H1 (cell line): ENCODE measurements around the gene SSTR5. TPM values are rescaled to one million over a fixed set of nuclear protein-coding genes. Genes with fewer than 3 reads are reported as not detected.
A peak's percentile ranks its signal among the peaks of the same experiment; 100 is the strongest.
"Not testable (repeated sequence)": the region's sequence is repeated elsewhere in the genome, so short reads cannot be mapped to it uniquely, and the experiment has no call there.

Experiments
- CTCF ChIA-PET: fragments of 300-600 bp; sonication (Branson Sonifier 250); formaldehyde crosslinking; loops from one replicate; lab custom pipeline; 2021; ENCODE audit not compliant: partially characterized antibody; lab: Charles Lee
- POLR2A ChIA-PET: fragments of 300-600 bp; sonication (Branson Sonifier 250); formaldehyde crosslinking; loops from one replicate; lab custom pipeline; 2021; ENCODE audit warnings: inconsistent platforms; ENCODE audit not compliant: partially characterized antibody; lab: Charles Lee
- DNase-seq, 2 experiments: peaks; one replicate each; pipeline versions ENCODE4 v3.0.0 to v3.0.0-alpha.2; 2010 to 2022; ENCODE audit warnings: low spot score in 2 of 2, low read depth in 1 of 2, mixed read lengths in 1 of 2
- FAIRE-seq: peaks from 2 replicates; lab custom pipeline; 2011; peaks lifted over from hg19 to GRCh38; lab: Jason Lieb, UNC
- H2AFZ ChIP-seq: 2 replicates; pipeline ENCODE4 v1.8.1; 2012; ENCODE audit warnings: low read length, inconsistent platforms
- H2AK5ac ChIP-seq: 2 replicates; pipeline ENCODE4 v1.6.1; 2013; ENCODE audit warnings: low read depth, low read length
- H2BK120ac ChIP-seq: replicated peaks from 2 replicates; pipeline ENCODE3; 2013; ENCODE audit warnings: low read depth, low read length, inconsistent platforms
- H2BK12ac ChIP-seq: 2 replicates; pipeline ENCODE4 v1.6.1; 2013; ENCODE audit warnings: low read depth, low read length
- H2BK15ac ChIP-seq: 2 replicates; pipeline ENCODE4 v1.6.1; 2013; ENCODE audit warnings: low read length
- H2BK20ac ChIP-seq: 2 replicates; pipeline ENCODE4 v1.6.1; 2013; ENCODE audit warnings: low read length
- H2BK5ac ChIP-seq: 2 replicates; pipeline ENCODE4 v1.6.1; 2013; ENCODE audit warnings: low read depth, low read length
- H3K14ac ChIP-seq: 2 replicates; pipeline ENCODE4 v1.6.1; 2013; ENCODE audit warnings: inconsistent platforms; ENCODE audit not compliant: insufficient read length
- H3K18ac ChIP-seq: 2 replicates; pipeline ENCODE4 v1.6.1; 2013; ENCODE audit warnings: low read length; ENCODE audit errors: extremely low read depth
- H3K23ac ChIP-seq: 2 replicates; pipeline ENCODE4 v1.6.1; 2013; ENCODE audit warnings: inconsistent platforms; ENCODE audit not compliant: insufficient read length
- H3K23me2 ChIP-seq: 2 replicates; pipeline ENCODE4 v1.6.1; 2013; ENCODE audit warnings: low read depth, low read length
- H3K27ac ChIP-seq: 2 replicates; pipeline ENCODE4 v1.6.1; 2011; ENCODE audit warnings: low read depth, low read length, inconsistent platforms
- H3K27me3 ChIP-seq, 4 experiments: replicated peaks in 1 of 4; 1 replicate in 1 of 4; 2 replicates in 3 of 4; pipeline versions ENCODE4 v1.6.1 to v1.8.1; 2011 to 2013; ENCODE audit warnings: low read length in 3 of 4, mild to moderate bottlenecking in 3 of 4, inconsistent platforms in 2 of 4, mixed read lengths in 2 of 4, moderate library complexity in 1 of 4; ENCODE audit not compliant: control insufficient read depth in 3 of 4, insufficient read depth in 3 of 4; ENCODE audit errors: extremely low read depth in 1 of 4
- H3K36me3 ChIP-seq, 4 experiments: 2 replicates each; pipeline versions ENCODE4 v1.6.1 to v1.8.1; 2011 to 2013; ENCODE audit warnings: mild to moderate bottlenecking in 4 of 4, low read length in 3 of 4, moderate library complexity in 2 of 4, control low read depth in 1 of 4, inconsistent platforms in 1 of 4; ENCODE audit not compliant: insufficient read depth in 4 of 4, control insufficient read depth in 2 of 4
- H3K4ac ChIP-seq: replicated peaks from 2 replicates; pipeline ENCODE3; 2013; ENCODE audit warnings: low read length, low read depth, mixed read lengths, inconsistent platforms; ENCODE audit not compliant: insufficient read length
- H3K4me1 ChIP-seq, 4 experiments: replicated peaks in 1 of 4; 1 replicate in 1 of 4; 2 replicates in 3 of 4; pipeline versions ENCODE4 v1.6.1 to v1.8.1; 2011 to 2013; ENCODE audit warnings: low read length in 3 of 4, inconsistent platforms in 2 of 4, mixed read lengths in 1 of 4; ENCODE audit not compliant: insufficient read depth in 4 of 4, control insufficient read depth in 3 of 4
- H3K4me2 ChIP-seq, 2 experiments: 2 replicates each; pipeline versions ENCODE4 v1.6.1 to v1.8.1; 2011 to 2013; ENCODE audit warnings: low read depth in 2 of 2, low read length in 2 of 2, control low read depth in 1 of 2, inconsistent platforms in 1 of 2, mild to moderate bottlenecking in 1 of 2; ENCODE audit not compliant: insufficient read depth in 1 of 2
- H3K4me3 ChIP-seq, 4 experiments: fragments of 200-600, 300-600 bp in 1 of 4; sonication (generic), shearing (Covaris generic), sonication (Bioruptor Twin) in 1 of 4; 2 replicates each; pipeline versions ENCODE4 v1.5.1 to v1.8.1; 2011 to 2016; ENCODE audit warnings: low read length in 4 of 4, low read depth in 3 of 4, control low read depth in 2 of 4, inconsistent platforms in 2 of 4, mild to moderate bottlenecking in 2 of 4, mixed read lengths in 1 of 4, moderate library complexity in 1 of 4; ENCODE audit not compliant: insufficient read depth in 2 of 4; ENCODE audit errors: extremely low read depth in 1 of 4
- H3K56ac ChIP-seq: replicated peaks from 2 replicates; pipeline ENCODE3; 2013; ENCODE audit warnings: low read depth, mild to moderate bottlenecking, mixed read lengths, low read length, inconsistent platforms; ENCODE audit not compliant: insufficient read length
- H3K79me1 ChIP-seq: 2 replicates; pipeline ENCODE4 v1.6.1; 2013; ENCODE audit warnings: low read depth, low read length, control low read depth
- H3K79me2 ChIP-seq, 2 experiments: 2 replicates each; pipeline versions ENCODE4 v1.6.1 to v1.8.1; 2012 to 2013; ENCODE audit warnings: low read length in 2 of 2, mild to moderate bottlenecking in 2 of 2, inconsistent platforms in 1 of 2; ENCODE audit not compliant: insufficient read depth in 2 of 2, control insufficient read depth in 1 of 2
- H3K9ac ChIP-seq, 4 experiments: replicated peaks in 1 of 4; 1 replicate in 1 of 4; 2 replicates in 3 of 4; pipeline versions ENCODE4 v1.6.1 to v1.8.1; 2011 to 2013; ENCODE audit warnings: low read depth in 3 of 4, low read length in 3 of 4, control low read depth in 2 of 4, mild to moderate bottlenecking in 2 of 4, moderate library complexity in 2 of 4, inconsistent platforms in 1 of 4; ENCODE audit errors: extremely low read depth in 1 of 4
- H3K9me3 ChIP-seq, 2 experiments: 2 replicates each; pipeline versions ENCODE4 v1.6.1 to v1.8.1; 2012 to 2013; ENCODE audit warnings: mild to moderate bottlenecking in 2 of 2, moderate library complexity in 2 of 2, control low read depth in 1 of 2, inconsistent platforms in 1 of 2, low read depth in 1 of 2, low read length in 1 of 2, mixed read lengths in 1 of 2; ENCODE audit not compliant: insufficient read depth in 2 of 2
- H4K20me1 ChIP-seq, 2 experiments: replicated peaks in 1 of 2; 2 replicates each; pipeline versions ENCODE3 to v1.8.1; 2011 to 2013; ENCODE audit warnings: inconsistent platforms in 2 of 2, low read length in 2 of 2, mild to moderate bottlenecking in 1 of 2; ENCODE audit not compliant: insufficient read depth in 2 of 2, control insufficient read depth in 1 of 2
- H4K5ac ChIP-seq: 2 replicates; pipeline ENCODE4 v1.6.1; 2013; ENCODE audit warnings: low read length, low read depth, mixed read lengths, inconsistent platforms; ENCODE audit not compliant: insufficient read length
- H4K8ac ChIP-seq: 2 replicates; pipeline ENCODE4 v1.8.0; 2013; ENCODE audit warnings: mild to moderate bottlenecking, moderate library complexity, low read length, inconsistent platforms; ENCODE audit not compliant: insufficient read depth; ENCODE audit errors: extremely low read depth
- H4K91ac ChIP-seq: replicated peaks from 2 replicates; pipeline ENCODE3; 2013; ENCODE audit warnings: low read length, mixed read lengths, inconsistent platforms; ENCODE audit not compliant: insufficient read length
- KDM1A ChIP-seq: fragments of 200-600, 300-600 bp; sonication (generic); IDR thresholded peaks from 2 replicates; pipeline ENCODE4 v1.7.1; 2016; ENCODE audit warnings: mild to moderate bottlenecking, low read length, borderline replicate concordance
- RFX5 ChIP-seq: IDR thresholded peaks from 2 replicates; pipeline ENCODE4 v1.6.1; 2011; ENCODE audit warnings: low read depth, low read length, improper control_type of control experiment, borderline replicate concordance
- RXRA ChIP-seq: IDR thresholded peaks from 2 replicates; pipeline ENCODE4 v1.6.1; 2011; ENCODE audit warnings: low read depth, mild to moderate bottlenecking, low read length, moderate library complexity; ENCODE audit not compliant: insufficient read depth
- WGBS, 2 experiments: shearing (Covaris generic) in 1 of 2; methylation state at CpG; one replicate each; pipeline versions ENCODE4 v1.1.6 to v1.1.7; 2013 to 2015; ENCODE audit warnings: low lambda C conversion rate in 2 of 2, mixed read lengths in 2 of 2, inconsistent platforms in 1 of 2, low coverage in 1 of 2, missing lambda C conversion rate in 1 of 2; ENCODE audit not compliant: insufficient replicate concordance in 2 of 2, insufficient coverage in 1 of 2, insufficient read length in 1 of 2; ENCODE audit errors: extremely low coverage in 1 of 2, missing lambda C conversion rate in 1 of 2; 5-methylcytosine and 5-hydroxymethylcytosine counted together
- polyA plus RNA-seq, 7 experiments: library from polyadenylated mRNA; depleted of rRNA in 3 of 7; stranded (reverse) in 5 of 7; unstranded in 2 of 7; fragments of >200 nt in 5 of 7; fragments of 200-250 nt in 2 of 7; gene quantifications; 1 replicate in 5 of 7; 2 replicates in 1 of 7; 4 replicates in 1 of 7; pipeline versions ENCODE4 v1.2.1 to v1.2.3, GENCODE V29; 2011 to 2013; ENCODE audit warnings: missing spikeins in 2 of 7, mixed read lengths in 2 of 7
- total RNA-seq: library from RNA; stranded (reverse); fragmentation: NEBNext Ultra II Directional; extraction: Animal tissue kit (Norgen Biotek cat#: 25700); gene quantifications from 2 replicates; pipeline ENCODE4 v1.2.1, GENCODE V29; 2021
- TF ChIP-seq, protein P1 (sequence below), 3 experiments: IDR thresholded peaks; 1 replicate in 2 of 3; 2 replicates in 1 of 3; pipeline versions ENCODE4 v1.5.1 to v1.6.1; 2011; ENCODE audit warnings: low read length in 3 of 3, mild to moderate bottlenecking in 3 of 3, inconsistent platforms in 2 of 3, low read depth in 1 of 3, moderate library complexity in 1 of 3; ENCODE audit not compliant: insufficient read depth in 1 of 3; ENCODE audit errors: control extremely low read depth in 1 of 3

The SSTR5 gene
- total and polyA plus RNA-seq, 2 of the 8 experiments (the other 6 are each of a cell fraction or from before 2014, with no cell fraction given) = 0.56 to 0.60 TPM

DNA sequence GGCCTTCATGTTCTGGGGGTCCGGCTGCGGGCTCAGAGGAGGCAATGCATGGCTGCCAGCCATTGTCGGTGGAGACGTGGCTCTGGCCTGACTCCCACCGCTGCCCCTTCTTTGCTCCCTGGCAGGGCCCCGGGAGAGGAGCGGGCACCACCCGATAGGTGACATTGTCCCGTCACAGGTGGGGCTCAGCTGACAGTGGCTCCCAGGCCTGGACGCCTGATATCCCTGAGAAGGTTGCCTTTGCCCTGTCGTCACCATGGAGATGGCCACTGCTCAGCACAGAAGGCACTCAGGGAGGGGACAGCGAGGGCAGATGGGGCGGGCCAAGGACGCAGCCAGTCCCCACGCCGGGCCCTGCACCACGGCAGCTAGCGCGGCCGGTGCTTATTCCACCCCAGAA lies 48.4 kb upstream of the SSTR5 start (continued):
- TF ChIP-seq, protein P1, sequence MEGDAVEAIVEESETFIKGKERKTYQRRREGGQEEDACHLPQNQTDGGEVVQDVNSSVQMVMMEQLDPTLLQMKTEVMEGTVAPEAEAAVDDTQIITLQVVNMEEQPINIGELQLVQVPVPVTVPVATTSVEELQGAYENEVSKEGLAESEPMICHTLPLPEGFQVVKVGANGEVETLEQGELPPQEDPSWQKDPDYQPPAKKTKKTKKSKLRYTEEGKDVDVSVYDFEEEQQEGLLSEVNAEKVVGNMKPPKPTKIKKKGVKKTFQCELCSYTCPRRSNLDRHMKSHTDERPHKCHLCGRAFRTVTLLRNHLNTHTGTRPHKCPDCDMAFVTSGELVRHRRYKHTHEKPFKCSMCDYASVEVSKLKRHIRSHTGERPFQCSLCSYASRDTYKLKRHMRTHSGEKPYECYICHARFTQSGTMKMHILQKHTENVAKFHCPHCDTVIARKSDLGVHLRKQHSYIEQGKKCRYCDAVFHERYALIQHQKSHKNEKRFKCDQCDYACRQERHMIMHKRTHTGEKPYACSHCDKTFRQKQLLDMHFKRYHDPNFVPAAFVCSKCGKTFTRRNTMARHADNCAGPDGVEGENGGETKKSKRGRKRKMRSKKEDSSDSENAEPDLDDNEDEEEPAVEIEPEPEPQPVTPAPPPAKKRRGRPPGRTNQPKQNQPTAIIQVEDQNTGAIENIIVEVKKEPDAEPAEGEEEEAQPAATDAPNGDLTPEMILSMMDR (IDR thresholded peaks at IDR 0.05; ENCODE audit: control extremely low read depth in 1 of 3, insufficient read depth in 1 of 3, low read depth in 1 of 3, low read length in 3 of 3) = no peak
- TF ChIP-seq KDM1A (no peak), RXRA (no peak), RFX5 (no peak)

DNA sequence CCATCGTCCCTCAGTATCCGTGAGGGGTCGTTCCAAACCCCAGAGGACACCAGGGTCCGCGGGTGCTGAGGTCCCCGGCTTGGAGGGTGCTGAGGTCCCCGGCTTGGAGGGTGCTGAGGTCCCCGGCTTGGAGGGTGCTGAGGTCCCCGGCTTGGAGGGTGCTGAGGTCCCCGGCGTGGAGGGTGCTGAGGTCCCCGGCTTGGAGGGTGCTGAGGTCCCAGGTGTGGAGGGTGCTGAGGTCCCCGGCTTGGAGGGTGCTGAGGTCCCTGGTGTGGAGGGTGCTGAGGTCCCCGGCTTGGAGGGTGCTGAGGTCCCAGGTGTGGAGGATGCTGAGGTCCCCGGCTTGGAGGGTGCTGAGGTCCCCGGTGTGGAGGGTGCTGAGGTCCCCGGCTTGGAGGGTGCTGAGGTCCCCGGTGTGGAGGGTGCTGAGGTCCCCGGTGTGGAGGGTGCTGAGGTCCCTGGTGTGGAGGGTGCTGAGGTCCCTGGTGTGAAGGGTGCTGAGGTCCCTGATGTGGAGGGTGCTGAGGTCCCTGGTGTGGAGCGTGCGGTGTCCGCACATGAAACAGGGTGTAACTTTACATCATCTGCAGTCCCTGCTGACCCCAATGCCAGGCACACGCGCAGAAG lies 47.3 kb upstream of the SSTR5 start:
- H3K56ac ChIP-seq, H3K14ac ChIP-seq, H3K4me3 ChIP-seq, H3K9ac ChIP-seq, H2BK12ac ChIP-seq, H2BK20ac ChIP-seq, H3K79me2 ChIP-seq, H3K23me2 ChIP-seq, H2BK120ac ChIP-seq, H3K27ac ChIP-seq, H3K36me3 ChIP-seq, H4K20me1 ChIP-seq, H3K79me1 ChIP-seq, H3K4me1 ChIP-seq, H3K9me3 ChIP-seq, H3K4ac ChIP-seq, H4K91ac ChIP-seq, H2AFZ ChIP-seq, H3K18ac ChIP-seq, H3K27me3 ChIP-seq, POLR2A ChIA-PET, H3K4me2 ChIP-seq, H4K5ac ChIP-seq, CTCF ChIA-PET, H2BK15ac ChIP-seq, H3K23ac ChIP-seq: not testable (repeated sequence)
- DNase-seq (peak in 1 of 2 experiments; percentile 27), FAIRE-seq (peak; percentile 92)
- peak overlapping the region; percentile 1; the same call in 1 of the 2 replicates for H2AK5ac ChIP-seq
- WGBS, 2 experiments = 68% methylated on average over 24 of the region's 24 CpGs; no CpG with 5 or more reads in 1 of the 2 experiments
- 0 out of 2 replicates have a peak overlapping the region, but pooled peaks have one; percentile 20 for H2BK5ac ChIP-seq
- H4K8ac ChIP-seq = peak overlapping the region; percentile 51
